ENCODE data around the gene SNTB2. TPM values are rescaled to one million over a fixed set of nuclear protein-coding genes. Genes with fewer than 3 reads are reported as not detected.

SNTB2 gene
- total and polyA plus RNA-seq, 2 donors (not counting 3 experiments of a cell fraction or from before 2014, with no cell fraction given), result 24.9 to 73.7 TPM

- H3K36me3 ChIP-seq (ENCODE audit: control insufficient read depth in 2 of 2, extremely low read depth in 1 of 2, insufficient read depth in 2 of 2, low read length in 2 of 2), result no peaks in the 10 kb centered on the region
- BruUV-seq (replicated peaks), result no TSS peak
- H3K9ac ChIP-seq (replicated peaks; ENCODE audit: extremely low read depth, insufficient read depth, low read length), result no peak overlapping the region
- no peak overlapping the region for H3K4me3 ChIP-seq (replicated peaks in 1 of 3; ENCODE audit: insufficient read depth in 1 of 3, low read depth in 1 of 3, low read length in 3 of 3)
- peaks cover 94% of the 10 kb centered on the region for H3K79me2 ChIP-seq (ENCODE audit: control insufficient read depth, insufficient read depth, low read length)
- H3K9me1 ChIP-seq (replicated peaks; ENCODE audit: control insufficient read depth, extremely low read depth, insufficient read depth, low read length), result no peaks in the 10 kb centered on the region
- H2AFZ ChIP-seq (ENCODE audit: low read depth, low read length), result no peak overlapping the region
- no peaks in the 10 kb centered on the region for H3K9me3 ChIP-seq (replicated peaks; ENCODE audit: control insufficient read depth, insufficient read depth, low read length)
- TF ChIP-seq CTCF (IDR thresholded peaks at IDR 0.05; ENCODE audit: extremely low read depth in 1 of 2, insufficient read depth in 1 of 2, low read depth in 1 of 2, low read length in 2 of 2) (no peak), MAX (IDR thresholded peaks at IDR 0.05; ENCODE audit: insufficient read depth, insufficient read length) (no peak)
- H3K4me2 ChIP-seq (ENCODE audit: insufficient read depth, low read length), result no peak overlapping the region
- H3K27ac ChIP-seq (ENCODE audit: insufficient read depth, low read depth, low read length), result no peak overlapping the region
- H3K27me3 ChIP-seq (ENCODE audit: control insufficient read depth in 2 of 2, insufficient read depth in 2 of 2, low read length in 2 of 2), result no peaks in the 10 kb centered on the region
- peaks cover 4% of the 10 kb centered on the region for H4K20me1 ChIP-seq (replicated peaks; ENCODE audit: control insufficient read depth, extremely low read depth, insufficient read depth, low read length)
- ChIA-PET POLR2A (interaction anchor here (0.6 kb wide), 2 partner anchors 13 to 210 kb away, joined by 3 to 7 read pairs; no protein-coding TSS in a partner anchor), CTCF (interaction anchor here (0.7 to 1.3 kb wide), 5 partner anchors 8 to 89 kb away, joined by 3 to 4 read pairs (median 3); no protein-coding TSS in a partner anchor)
- H3K4me1 ChIP-seq (ENCODE audit: control insufficient read depth, extremely low read depth, insufficient read depth, low read length), result peaks cover 10% of the 10 kb centered on the region
- intact Hi-C loops (cut with micrococcal nuclease) (no loop called here), dilution Hi-C loops (cut with MboI; ENCODE audit: extremely low pct_ligation_motif_present, low sequenced_read_pairs) (no loop called here)
- FAIRE-seq (no peak), DNase-seq (ENCODE audit: low read depth, low spot score) (no peak)
Measured at GRCh38 chr16:69195369-69196029, 8.5 kb downstream of the SNTB2 start.

- no peaks in the 10 kb centered on the region for H3K9me1 ChIP-seq (replicated peaks; ENCODE audit: control insufficient read depth, extremely low read depth, insufficient read depth, low read length)
- DNase-seq (ENCODE audit: low read depth, low spot score) (no peak), FAIRE-seq (no peak)
- no TSS peak for BruUV-seq (replicated peaks)
- H2AFZ ChIP-seq (ENCODE audit: low read depth, low read length), result no peak overlapping the region
- ChIA-PET CTCF (interaction anchor here (1.0 to 1.1 kb wide), 2 partner anchors 9 to 19 kb away, joined by 3 read pairs; no protein-coding TSS in a partner anchor), POLR2A (no interaction called here)
- H3K27ac ChIP-seq (ENCODE audit: insufficient read depth, low read depth, low read length), result no peak overlapping the region
- peaks cover 4% of the 10 kb centered on the region for H4K20me1 ChIP-seq (replicated peaks; ENCODE audit: control insufficient read depth, extremely low read depth, insufficient read depth, low read length)
- peaks cover 95% of the 10 kb centered on the region for H3K79me2 ChIP-seq (ENCODE audit: control insufficient read depth, insufficient read depth, low read length)
- peaks cover 4% of the 10 kb centered on the region for H3K4me1 ChIP-seq (ENCODE audit: control insufficient read depth, extremely low read depth, insufficient read depth, low read length)
- H3K9ac ChIP-seq (replicated peaks; ENCODE audit: extremely low read depth, insufficient read depth, low read length), result no peak overlapping the region
- intact Hi-C loops (cut with micrococcal nuclease), result no loop called here
- H3K4me2 ChIP-seq (ENCODE audit: insufficient read depth, low read length), result no peak overlapping the region
- dilution Hi-C loops (cut with MboI; ENCODE audit: extremely low pct_ligation_motif_present, low sequenced_read_pairs), result no loop called here
- H3K36me3 ChIP-seq (ENCODE audit: control insufficient read depth in 2 of 2, extremely low read depth in 1 of 2, insufficient read depth in 2 of 2, low read length in 2 of 2), result no peaks in the 10 kb centered on the region
- no peaks in the 10 kb centered on the region for H3K9me3 ChIP-seq (replicated peaks; ENCODE audit: control insufficient read depth, insufficient read depth, low read length)
- H3K4me3 ChIP-seq (replicated peaks in 1 of 3; ENCODE audit: insufficient read depth in 1 of 3, low read depth in 1 of 3, low read length in 3 of 3), result no peak overlapping the region
- TF ChIP-seq EZH2 (IDR thresholded peaks at IDR 0.05; ENCODE audit: borderline replicate concordance, low read depth, low read length, severe bottlenecking) (no peak), FOS (IDR thresholded peaks at IDR 0.05; ENCODE audit: borderline replicate concordance, insufficient read depth, low read length) (no peak), JUN (IDR thresholded peaks at IDR 0.05; ENCODE audit: borderline replicate concordance, insufficient read depth, insufficient read length, low read depth) (no peak), CTCF (IDR thresholded peaks at IDR 0.05; ENCODE audit: extremely low read depth in 1 of 2, insufficient read depth in 1 of 2, low read depth in 1 of 2, low read length in 2 of 2) (no peak), GATA2 (IDR thresholded peaks at IDR 0.05; ENCODE audit: insufficient read depth, insufficient read length, low read depth, low read length) (no peak), MAX (IDR thresholded peaks at IDR 0.05; ENCODE audit: insufficient read depth, insufficient read length) (no peak), MYC (IDR thresholded peaks at IDR 0.05; ENCODE audit: low read depth, low read length) (no peak), POLR2A (IDR thresholded peaks at IDR 0.05; ENCODE audit: low read depth, low read length) (no peak), POLR2AphosphoS5 (IDR thresholded peaks at IDR 0.05; ENCODE audit: insufficient read depth, low read depth, low read length) (no peak)
- no peaks in the 10 kb centered on the region for H3K27me3 ChIP-seq (ENCODE audit: control insufficient read depth in 2 of 2, insufficient read depth in 2 of 2, low read length in 2 of 2)
Measured at GRCh38 chr16:69197573-69197972, 10.6 kb downstream of the SNTB2 start.

Measured in endothelial cell of umbilical vein (primary cell).